Motor neuron (in vitro differentiated cells): ENCODE data around the gene SDR39U1. TPM values are rescaled to one million over a fixed set of nuclear protein-coding genes. Genes with fewer than 3 reads are reported as not detected.

ENCODE experiments used
- ATAC-seq, 8 experiments: fragments of 200-7000 bp; cut with Tn5 transposase; replicated peaks in 6 of 8; 2 replicates each; pipeline ENCODE4 v1.8.0; 2021; ENCODE audit warnings: mild to moderate bottlenecking in 8 of 8, moderate library complexity in 8 of 8
- H3K27ac ChIP-seq, 2 donors: fragments of 250-450 bp; sonication (Bioruptor Pico); 2 replicates each; pipeline ENCODE4 v1.9.0; 2021; ENCODE audit warnings: antibody characterized with exemption in 2 of 2, mild to moderate bottlenecking in 2 of 2, moderate library complexity in 1 of 2
- H3K4me1 ChIP-seq, 2 donors: fragments of 250-450 bp; sonication (Bioruptor Pico); replicated peaks in 1 of 2; 2 replicates each; pipeline ENCODE4 v1.6.1; 2021; ENCODE audit warnings: antibody characterized with exemption in 2 of 2, mild to moderate bottlenecking in 2 of 2, moderate library complexity in 1 of 2
- H3K4me3 ChIP-seq, 5 donors: fragments of 250-450 bp; sonication (Bioruptor Pico); 2 replicates each; pipeline ENCODE4 v1.9.0; 2021; ENCODE audit warnings: antibody characterized with exemption in 5 of 5, mild to moderate bottlenecking in 5 of 5, moderate library complexity in 4 of 5
- WGBS, 10 experiments: fragments of 450-650 bp; shearing (Covaris generic); methylation state at CpG; one replicate each; pipeline ENCODE4 v1.0.0; 2022; 5-methylcytosine and 5-hydroxymethylcytosine counted together
- in situ Hi-C, 9 experiments: fragments of 400-800 bp; cut with MboI; loops; one replicate each; pipeline ENCODE4 v1.15.0; 2021; ENCODE audit warnings: low sequenced_read_pairs in 9 of 9, low pct_unique_long_range_greater_than_20kb in 2 of 9; ENCODE audit not compliant: unreplicated experiment in 9 of 9
- total RNA-seq, 8 experiments: library from RNA; unstranded; fragments of 300-600 nt; gene quantifications; 2 replicates each; pipeline versions ENCODE4 v1.2.3 to v1.2.4, GENCODE V29; 2022

The SDR39U1 gene
- total RNA-seq, 8 experiments from 2014 or later: 34.6 to 72.5 (median 55.1) TPM

DNA sequence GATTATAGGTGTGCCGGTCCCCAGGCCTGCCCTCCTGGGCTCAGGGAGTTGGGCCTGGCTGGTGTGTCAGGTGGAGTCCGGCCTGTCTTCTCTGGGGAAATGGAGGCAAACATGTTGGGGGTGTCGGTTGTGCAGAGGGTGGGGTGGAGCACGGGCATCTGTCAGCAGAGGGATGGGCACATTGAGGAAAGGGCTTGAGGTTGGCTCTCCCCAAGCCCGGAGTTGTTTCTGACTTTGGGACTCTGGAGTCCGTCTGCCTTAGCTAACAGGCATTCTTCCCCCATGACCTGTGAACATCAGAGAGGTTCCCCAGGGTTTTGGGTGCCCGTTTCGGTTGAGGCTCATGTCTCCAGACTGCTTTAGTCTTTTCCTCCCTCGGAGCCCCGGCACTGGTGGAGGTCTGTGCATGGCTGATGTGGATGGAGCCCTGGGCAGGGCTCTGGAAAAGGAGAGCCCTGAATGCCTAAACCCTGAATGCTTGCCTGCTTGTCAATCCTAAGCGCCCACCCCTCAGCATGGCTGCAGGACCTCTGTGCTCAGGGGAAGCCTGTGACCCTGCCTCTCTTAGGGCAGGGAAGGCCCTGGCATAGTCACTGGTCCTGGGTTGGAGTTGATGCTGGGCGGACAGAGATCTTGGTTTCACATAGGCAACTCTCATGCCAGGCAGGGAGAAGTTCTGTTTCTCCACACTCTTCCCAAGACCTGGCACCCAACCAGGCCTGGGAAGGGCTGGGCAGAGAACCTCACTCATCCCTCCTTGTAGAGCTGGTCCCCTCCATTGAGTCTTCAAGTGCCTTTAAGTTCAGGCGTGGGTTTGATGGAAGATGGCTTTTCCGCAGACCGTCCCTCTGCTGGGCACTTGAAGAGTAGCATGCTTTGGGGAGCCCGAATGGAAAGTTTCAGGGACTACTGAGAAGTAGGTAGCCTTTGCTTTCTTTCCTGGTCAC lies 30.9 kb downstream of the SDR39U1 start:
- 0 to 100% (median 74%) methylated on average over 1 to 8 of the region's 16 CpGs; no CpG with 5 or more reads in 4 of the 10 experiments for WGBS, 10 experiments
- in situ Hi-C loops: no loop called here
- Histone ChIP-seq H3K4me3 (no peak overlapping the region), H3K27ac (no peak overlapping the region), H3K4me1 (no peaks in the 10 kb centered on the region)
- ATAC-seq: peak in 3 of 8 experiments; percentile 11 to 82 (median 36)

DNA sequence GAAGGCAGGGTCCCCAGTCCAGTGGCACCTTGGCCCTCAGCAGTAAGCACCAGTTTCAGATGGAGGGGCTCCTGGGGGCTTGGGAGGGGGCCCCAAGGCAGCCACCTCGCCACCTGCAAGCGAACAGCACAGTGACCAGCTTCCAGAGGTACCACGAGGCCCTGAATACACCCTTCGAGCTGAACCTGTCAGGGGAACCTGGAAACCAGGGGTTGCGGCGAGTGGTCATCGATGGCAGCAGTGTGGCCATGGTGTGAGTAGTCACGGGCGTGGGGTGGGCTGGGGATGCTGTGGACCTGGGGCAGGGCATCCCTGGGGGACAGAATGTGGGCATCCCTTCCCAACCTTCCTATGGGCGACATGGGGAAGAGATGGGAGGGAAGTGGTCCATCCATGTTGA lies 32.6 kb downstream of the SDR39U1 start:
- no peaks in the 10 kb centered on the region for H3K4me1 ChIP-seq
- WGBS, 10 experiments: no CpG with 5 or more reads among the region's 10 CpGs
- in situ Hi-C loops: no loop called here
- no peak overlapping the region for H3K4me3 ChIP-seq
- ATAC-seq: no peak
- no peak overlapping the region for H3K27ac ChIP-seq

DNA sequence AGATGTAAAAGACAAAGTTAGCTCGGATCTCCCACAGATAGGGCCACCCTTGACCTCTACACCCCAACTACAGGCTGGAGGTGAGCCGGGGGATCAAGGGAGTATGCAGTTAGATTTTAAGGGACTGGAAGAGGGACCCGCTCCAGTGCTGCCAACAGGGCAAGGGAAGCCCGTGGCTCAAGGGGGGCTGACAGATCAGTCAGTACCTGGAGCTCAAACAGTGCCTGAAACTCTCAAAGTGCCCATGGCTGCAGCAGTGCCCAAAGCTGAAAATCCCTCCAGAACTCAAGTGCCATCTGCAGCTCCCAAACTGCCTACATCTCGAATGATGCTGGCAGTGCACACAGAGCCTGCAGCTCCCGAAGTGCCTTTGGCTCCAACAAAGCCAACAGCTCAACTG lies 33.4 kb downstream of the SDR39U1 start:
- H3K27ac ChIP-seq: no peak overlapping the region
- WGBS, 10 experiments: 40 to 100% (median 76%) methylated on average over 1 to 5 of the region's 6 CpGs; no CpG with 5 or more reads in 2 of the 10 experiments
- no peaks in the 10 kb centered on the region for H3K4me1 ChIP-seq
- no peak for ATAC-seq
- in situ Hi-C loops: no loop called here
- H3K4me3 ChIP-seq: no peak overlapping the region

DNA sequence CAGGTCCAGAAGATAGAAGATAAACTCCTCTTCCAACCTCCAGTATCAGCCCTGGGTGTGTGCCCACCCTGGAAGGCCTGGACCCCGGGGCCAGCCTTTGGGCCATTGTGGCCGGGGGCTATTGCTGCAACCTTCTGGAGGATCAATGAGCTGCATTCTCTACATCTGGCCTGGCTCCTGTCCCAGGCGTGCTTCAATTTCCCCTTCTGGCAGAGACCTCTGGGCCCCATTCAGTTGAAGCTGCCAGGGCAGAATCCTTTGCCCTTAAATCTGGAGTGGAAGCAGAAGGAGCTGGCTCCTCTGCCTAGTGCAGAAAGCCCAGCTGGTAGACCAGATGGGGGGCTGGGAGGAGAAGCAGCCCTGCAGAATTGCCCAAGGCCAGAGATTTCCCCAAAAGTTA lies 33.8 kb downstream of the SDR39U1 start:
- no peak for ATAC-seq
- WGBS, 10 experiments: 60 to 100% (median 67%) methylated on average over 1 of the region's 3 CpGs; no CpG with 5 or more reads in 7 of the 10 experiments
- Histone ChIP-seq H3K4me3 (no peak overlapping the region), H3K4me1 (no peaks in the 10 kb centered on the region), H3K27ac (no peak overlapping the region)
- in situ Hi-C loops: no loop called here

DNA sequence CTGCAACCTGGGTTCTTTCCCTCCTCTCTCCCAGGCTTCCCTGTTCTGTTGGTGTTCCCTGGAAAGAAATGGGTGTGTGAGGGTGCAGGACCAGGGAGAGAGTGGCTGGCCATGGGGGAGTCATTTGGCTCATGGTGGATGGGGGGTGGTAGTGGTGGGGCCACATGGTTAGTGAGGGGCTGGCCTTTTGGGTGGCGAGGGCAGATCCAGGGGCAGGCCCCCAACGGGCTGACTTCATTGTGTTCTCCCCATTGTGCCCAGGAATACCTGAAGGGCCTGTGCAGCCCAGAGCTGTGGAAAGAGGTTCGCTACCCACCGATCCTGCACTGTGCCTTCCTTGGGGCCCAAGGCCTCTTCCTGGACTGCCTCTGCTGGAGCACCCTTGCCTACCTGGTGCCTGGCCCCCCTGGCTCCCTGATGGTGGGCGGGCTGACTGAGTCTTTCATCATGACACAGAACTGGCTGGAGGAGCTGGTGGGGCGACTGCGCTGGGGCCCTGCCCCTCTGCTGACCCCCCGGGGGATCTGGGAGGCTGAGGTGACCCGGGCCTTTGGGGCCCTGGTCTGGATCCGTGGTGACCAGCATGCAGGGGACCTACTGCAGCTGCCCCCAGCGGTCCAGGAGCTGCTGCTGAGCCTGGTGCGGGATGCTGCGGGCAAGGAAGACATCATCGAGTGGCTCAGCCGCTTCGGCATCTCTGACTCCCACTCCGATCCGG lies 34.8 kb downstream of the SDR39U1 start:
- WGBS, 10 experiments: 82 to 100% (median 83%) methylated on average over 2 to 6 of the region's 18 CpGs; no CpG with 5 or more reads in 7 of the 10 experiments
- H3K4me1 ChIP-seq: no peaks in the 10 kb centered on the region
- H3K4me3 ChIP-seq: no peak overlapping the region
- ATAC-seq: no peak
- H3K27ac ChIP-seq: no peak overlapping the region
- in situ Hi-C loops: no loop called here

DNA sequence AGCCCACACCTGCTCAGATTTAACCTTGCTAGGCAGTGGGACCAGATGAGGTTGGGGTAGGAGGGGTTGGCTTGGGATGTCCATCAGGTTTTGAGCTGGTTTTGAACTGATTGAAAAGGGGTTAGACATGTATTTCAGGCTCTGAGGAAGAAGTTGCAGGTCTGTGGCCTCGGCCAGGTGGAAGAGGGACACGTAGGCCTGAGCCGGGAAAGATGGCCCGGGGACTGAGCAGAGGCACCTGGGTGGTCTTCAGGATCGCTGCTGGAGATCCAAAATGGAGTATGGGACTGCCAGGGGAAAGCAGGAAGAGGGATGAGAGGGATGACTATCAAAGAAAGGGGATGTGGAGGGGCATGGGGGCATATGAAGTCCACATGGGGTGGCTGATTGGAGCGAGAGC lies 36.2 kb downstream of the SDR39U1 start:
- H3K4me3 ChIP-seq: no peak overlapping the region
- no peak overlapping the region for H3K27ac ChIP-seq
- in situ Hi-C loops: no loop called here
- no peaks in the 10 kb centered on the region for H3K4me1 ChIP-seq
- 70 to 90% methylated on average over 2 to 5 of the region's 6 CpGs; no CpG with 5 or more reads in 8 of the 10 experiments for WGBS, 10 experiments
- no peak for ATAC-seq

DNA sequence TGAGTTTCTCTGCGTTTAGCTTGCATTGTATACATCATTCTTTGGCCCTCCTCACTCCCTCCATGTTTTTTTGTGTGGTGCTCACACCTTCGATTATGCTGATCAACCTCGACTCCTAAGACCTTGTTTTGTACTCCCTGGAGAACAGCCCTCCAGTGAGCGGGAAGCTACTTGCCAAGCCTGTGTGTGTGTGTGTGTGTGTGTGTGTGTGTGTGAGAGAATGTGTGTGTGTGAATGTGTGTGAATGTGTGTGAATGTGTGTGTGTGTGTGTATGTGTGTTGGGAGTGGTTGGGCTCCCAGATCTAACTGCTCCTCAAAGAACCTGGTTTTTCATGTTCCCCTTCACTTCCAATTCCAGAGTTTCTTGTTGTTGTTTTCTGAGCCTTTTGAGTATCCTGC lies 37.8 kb downstream of the SDR39U1 start:
- ATAC-seq: no peak
- Histone ChIP-seq H3K27ac (no peak overlapping the region), H3K4me1 (peaks cover 4 to 9% of the 10 kb centered on the region in 2 donors), H3K4me3 (no peak overlapping the region)
- WGBS, 10 experiments: 40 to 100% (median 80%) methylated on average over 1 to 2 of the region's 4 CpGs; no CpG with 5 or more reads in 4 of the 10 experiments
- in situ Hi-C loops: no loop called here

DNA sequence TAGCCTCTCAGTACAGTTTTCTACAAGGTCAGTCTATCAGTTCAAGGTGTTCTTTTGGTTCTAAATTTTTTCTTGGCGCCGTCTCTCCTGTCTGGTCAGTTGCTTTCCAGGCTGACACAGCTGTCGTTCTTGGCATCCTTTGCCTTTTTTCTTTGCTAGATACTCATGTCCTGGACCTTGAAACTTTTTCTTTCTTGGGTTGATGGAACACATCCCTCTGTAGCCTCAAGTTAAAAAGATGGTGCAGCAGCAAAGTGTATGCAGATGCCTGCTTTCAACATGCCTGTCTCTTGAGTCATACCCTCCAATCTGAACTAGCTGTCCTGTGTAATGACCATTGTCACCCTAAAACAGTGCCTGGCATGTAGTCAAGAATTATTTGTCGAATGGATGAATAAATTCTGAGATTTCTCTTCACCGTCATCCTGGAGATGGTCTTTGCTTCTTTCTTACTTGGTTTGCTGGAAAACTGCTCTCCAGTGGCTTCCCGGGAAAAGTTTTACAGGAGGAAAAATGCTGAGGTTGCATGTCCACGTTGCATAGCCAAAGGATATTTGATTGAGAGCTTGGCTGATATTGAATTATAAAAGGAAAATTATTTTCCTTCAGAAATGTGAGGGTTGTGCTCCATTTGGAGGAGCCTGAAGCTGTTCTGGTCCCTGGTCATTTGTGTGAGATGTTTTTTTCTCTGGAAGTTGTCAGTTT lies 39.1 kb downstream of the SDR39U1 start:
- in situ Hi-C loops: no loop called here
- peak in 2 of 8 experiments; percentile 7 to 9 for ATAC-seq
- WGBS, 10 experiments: 6 to 93% (median 77%) methylated on average over 3 to 7 of the region's 7 CpGs
- Histone ChIP-seq H3K27ac (no peak overlapping the region), H3K4me1 (peaks cover 11 to 12% of the 10 kb centered on the region in 2 donors), H3K4me3 (no peak overlapping the region)

DNA sequence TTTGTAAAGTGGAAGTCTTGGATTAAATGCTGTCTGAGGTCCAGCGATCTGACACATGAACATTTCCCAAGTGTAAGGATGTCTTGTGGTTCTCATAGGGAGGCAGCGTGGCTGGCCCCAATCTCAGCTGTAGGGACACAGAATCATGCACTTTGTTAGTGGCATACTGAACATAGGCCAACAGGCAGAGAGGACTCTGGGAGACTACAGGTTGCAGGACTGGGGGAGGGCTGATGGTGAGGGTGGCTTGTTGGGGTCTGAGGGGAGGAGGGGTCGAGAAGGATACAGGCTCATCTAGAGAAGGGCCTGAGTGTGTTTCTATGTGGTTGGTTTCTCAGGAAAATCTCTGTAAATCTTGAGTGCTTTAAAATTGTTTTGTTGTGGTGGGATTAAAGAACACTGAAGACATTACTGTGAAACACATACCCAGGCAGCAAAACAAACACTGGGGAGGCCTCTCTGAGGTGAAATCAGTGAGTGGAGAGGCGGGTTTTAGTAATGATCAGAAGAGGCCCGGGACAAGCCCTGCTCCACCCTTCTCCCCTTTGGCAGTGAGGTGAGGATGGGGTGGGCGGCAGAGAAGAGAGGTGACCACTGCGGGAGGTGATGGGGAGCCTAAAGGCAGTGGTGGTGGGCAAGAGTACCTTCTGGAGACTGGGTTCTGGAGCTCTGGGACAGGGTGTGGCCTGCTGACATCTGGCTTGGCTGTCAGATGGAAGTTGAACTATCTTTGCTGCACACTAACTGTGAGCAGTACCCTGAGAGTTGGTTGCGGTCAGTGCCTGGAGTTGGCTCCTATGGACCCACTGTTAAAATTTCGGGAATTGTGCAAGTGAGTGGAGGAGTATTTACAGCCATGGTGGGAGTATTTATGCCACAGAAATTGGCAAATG lies 40.5 kb downstream of the SDR39U1 start:
- peaks cover 12 to 15% of the 10 kb centered on the region in 2 donors for H3K4me1 ChIP-seq
- H3K27ac ChIP-seq: no peak overlapping the region
- 30 to 100% (median 80%) methylated on average over 1 to 3 of the region's 9 CpGs; no CpG with 5 or more reads in 3 of the 10 experiments for WGBS, 10 experiments
- in situ Hi-C loops: no loop called here
- ATAC-seq: peak in 1 of 8 experiments; percentile 2
- no peak overlapping the region for H3K4me3 ChIP-seq

DNA sequence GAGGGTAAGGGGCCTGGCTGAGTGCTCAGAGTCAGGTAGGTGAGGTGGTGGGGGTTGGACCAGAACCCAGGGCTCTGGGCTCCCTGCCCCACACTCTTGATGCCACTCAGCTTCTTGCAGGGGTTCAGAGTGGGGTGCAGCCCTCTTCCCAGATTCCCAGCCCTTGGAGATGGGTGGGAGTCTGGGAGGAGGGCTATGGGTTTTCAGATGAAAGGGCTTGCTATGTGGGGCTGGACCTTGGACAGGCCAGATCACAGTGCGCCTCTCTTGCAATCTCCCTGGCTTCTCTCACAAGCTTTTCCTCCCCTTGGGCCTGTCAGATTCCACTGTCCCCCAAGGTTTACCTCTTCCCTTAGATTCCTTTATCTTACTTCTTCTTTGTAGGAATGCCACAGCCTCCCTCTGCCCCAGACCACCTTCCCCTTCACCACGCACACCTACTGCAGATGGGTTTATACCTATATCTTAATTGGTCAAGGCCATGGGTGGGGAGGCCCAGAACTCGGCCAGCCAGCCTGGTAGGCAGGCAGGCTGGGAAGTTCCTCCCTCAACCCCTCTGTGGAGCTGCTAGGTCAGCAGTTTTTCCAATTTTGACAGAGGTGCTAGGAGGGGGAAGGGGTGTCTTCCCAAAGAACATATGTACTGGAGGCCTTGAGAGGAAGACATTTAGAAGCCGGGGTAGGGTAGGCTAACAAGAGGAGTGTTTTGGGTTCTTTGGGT lies 42.4 kb downstream of the SDR39U1 start:
- ATAC-seq: no peak
- WGBS, 10 experiments: 20 to 100% (median 67%) methylated on average over 1 to 3 of the region's 4 CpGs; no CpG with 5 or more reads in 3 of the 10 experiments
- H3K4me3 ChIP-seq: peak overlapping the region; percentile 34 to 46 (median 41)
- no peak overlapping the region for H3K27ac ChIP-seq
- in situ Hi-C loops: no loop called here
- peaks cover 12 to 15% of the 10 kb centered on the region in 2 donors for H3K4me1 ChIP-seq

DNA sequence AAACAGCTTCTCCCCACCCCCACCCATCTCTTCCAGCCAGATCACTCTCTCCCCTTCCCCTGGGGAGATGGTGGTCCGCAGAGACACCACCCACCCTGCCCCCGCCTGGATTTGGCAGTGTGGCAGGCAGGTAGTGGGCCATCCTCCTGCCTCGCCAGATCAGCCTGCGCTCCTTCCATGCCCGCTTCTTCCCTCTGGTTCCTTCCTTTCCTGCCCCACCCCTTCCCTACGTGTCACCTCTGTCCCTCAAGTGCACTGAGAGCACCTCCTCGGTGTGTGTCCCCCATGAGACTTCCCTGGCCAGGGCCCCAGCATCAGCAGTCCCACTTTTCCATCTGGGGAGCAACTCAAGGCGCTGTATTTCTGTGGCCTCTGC lies 43.1 kb downstream of the SDR39U1 start:
- Histone ChIP-seq H3K27ac (peak overlapping the region in 1 of 2 donors; percentile 27), H3K4me1 (peaks cover 12 to 15% of the 10 kb centered on the region in 2 donors), H3K4me3 (peak overlapping the region; percentile 34 to 46 (median 41))
- in situ Hi-C loops: no loop called here
- 10% methylated on average over 4 of the region's 8 CpGs; no CpG with 5 or more reads in 9 of the 10 experiments for WGBS, 10 experiments
- ATAC-seq: peak in 6 of 8 experiments; percentile 5 to 43 (median 34)
